ENCODE results near the gene C11orf97.
A peak's percentile ranks its signal among the peaks of the same experiment; 100 is the strongest.
"Not testable (repeated sequence)": the region's sequence is repeated elsewhere in the genome, so short reads cannot be mapped to it uniquely, and the experiment has no call there.

Gene C11orf97, protein sequence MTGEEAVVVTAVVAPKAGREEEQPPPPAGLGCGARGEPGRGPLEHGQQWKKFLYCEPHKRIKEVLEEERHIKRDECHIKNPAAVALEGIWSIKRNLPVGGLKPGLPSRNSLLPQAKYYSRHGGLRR

GRCh38 chr11:94511932-94512781 is at the start of gene C11orf97:
Gene C11orf97, plus strand, starts transcription at chr11:94512461. Its CDS starts 68 bp downstream, at chr11:94512529.
- DNase-seq = no peak

DNA sequence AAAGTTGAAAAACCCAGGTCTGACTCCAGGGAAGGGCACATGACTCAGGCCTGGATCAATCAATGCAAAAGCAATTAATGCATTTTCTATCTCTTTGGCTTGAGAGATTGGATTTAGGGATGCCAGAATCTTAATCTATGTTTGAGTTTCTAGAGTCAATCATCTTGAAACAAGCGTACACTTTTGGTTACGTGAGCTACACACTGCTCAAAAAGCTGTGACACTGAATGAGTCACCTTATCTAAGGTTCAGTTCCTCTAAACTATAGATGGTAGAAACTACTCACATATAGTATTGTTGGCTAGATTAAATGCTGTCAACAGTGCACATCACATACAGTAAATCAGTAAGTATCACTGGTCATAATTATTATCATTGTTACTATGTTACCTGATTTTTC is 42.8 kb upstream of the C11orf97 start:
- no peak for DNase-seq

DNA sequence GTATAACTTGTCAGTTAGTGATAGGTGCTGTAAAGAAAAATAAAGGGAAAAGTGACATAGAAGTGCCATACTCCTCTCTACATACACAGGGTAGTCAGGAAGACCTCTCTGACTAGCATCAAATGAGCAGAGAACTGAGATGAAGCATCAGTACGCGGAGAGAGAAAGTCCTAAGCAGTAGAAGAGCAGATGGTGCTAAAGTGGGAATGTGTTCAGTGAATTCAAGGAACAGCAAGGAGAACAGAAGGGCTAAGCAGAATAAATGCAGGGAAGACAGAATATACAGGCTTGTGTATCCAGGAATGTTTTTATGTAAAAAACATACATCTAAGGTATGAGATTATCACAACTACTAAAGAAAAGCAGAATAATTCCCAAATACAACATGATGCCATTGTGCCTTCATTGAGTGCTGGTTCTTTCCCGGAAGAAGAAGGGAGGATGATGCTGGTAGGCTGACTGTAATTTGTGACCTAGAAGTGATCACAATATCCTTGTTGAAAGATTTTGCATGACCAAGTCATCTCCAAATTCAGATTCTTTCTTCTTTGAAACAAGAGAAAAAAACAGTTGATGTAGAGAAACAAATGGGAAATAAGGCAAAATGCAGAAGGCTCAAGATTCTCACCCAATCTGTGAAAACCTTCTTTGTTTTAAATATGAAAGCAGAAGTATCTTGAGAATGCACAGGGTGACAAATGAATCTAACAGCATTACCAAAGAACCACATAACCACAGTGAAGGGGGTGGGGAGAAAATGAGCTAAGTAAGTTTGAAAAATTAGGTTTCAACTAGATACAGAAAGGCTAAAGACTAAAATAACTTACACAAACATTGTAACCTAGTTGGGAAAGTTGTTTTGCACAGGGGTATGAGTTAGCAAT is 39.1 kb upstream of the C11orf97 start:
- DNase-seq = no peak

GRCh38 chr11:94477624-94478023 is 34.6 kb upstream of the C11orf97 start:
- no peak for DNase-seq

- DNase-seq = no peak
Measured at GRCh38 chr11:94481342-94481741, 30.9 kb upstream of the C11orf97 start.

DNA sequence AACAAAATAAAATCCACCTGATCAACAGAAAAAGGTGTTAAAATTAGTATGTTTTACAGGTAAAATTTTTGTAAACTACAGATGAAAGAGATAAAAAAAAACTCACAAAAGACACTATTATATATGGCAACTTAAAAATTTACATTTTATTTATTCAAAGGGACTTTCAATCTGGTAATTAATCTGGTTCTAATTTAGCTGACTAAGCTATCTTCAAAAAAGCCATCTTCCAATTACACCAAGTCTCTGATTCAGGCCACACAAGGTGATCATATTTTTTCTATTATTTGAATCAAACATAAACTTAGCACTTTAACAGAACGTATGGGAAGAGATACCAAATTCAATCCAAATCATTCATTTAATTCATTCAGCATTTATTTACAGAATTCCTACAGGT is 26.2 kb upstream of the C11orf97 start:
- no peak for DNase-seq

- DNase-seq = peak; percentile 98
Measured at GRCh38 chr11:94493281-94494125, 18.8 kb upstream of the C11orf97 start, which contains the start of the genes ANKRD49 and MRE11. Gene ANKRD49, plus strand, starts transcription at chr11:94493984. Its CDS starts 2,710 bp downstream, at chr11:94496694. Gene MRE11, minus strand, starts transcription at chr11:94493844. Its CDS starts 1,043 bp downstream, at chr11:94492801.

DNA sequence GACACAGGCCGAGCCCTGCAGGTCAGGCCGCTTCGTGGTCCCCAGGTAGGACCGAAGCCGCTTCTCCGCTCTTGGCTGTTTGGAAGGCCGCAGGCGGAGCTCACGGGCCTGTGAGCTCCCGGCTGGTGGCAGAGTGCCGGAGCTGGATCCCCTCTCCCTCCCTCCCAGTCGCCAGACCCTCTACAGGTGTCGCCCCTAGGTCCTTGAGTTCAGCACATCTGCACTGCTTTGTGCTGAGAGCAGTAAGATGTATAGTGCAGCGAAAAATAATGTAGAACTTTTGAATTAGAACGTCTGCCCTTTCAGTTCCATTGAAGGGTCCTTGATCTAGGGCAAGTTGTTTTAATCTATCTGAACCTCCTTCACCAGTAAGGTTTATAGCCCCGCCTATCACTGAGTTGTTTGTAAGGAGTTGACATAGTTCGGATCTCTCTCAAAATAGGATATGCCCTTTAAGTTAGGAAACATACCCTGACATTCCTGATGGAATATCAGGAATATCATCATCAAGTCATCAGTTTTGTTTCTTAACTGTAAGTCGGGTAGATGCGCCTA is 18.1 kb upstream of the C11orf97 start:
- no peak for DNase-seq

DNA sequence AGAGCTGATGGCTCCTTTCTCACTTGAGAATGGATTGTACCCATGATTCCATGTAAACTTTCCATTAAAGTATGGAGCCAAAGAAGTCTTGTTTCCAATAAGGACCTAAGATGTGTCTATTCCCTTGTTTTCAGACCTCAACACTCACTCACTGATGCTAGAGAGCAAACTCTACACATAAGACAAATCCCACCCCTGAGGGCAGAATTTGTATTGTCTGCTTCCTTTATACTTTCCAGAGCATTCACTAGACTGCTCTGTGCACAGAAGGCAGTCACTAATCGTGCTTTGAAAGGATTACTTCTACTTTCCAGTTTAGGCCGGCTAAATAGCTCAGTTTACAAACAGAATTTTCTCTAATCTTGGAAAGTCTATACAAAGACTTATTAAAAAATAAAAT is 12.1 kb upstream of the C11orf97 start:
- no peak for DNase-seq

GRCh38 chr11:94501522-94501921 is 10.7 kb upstream of the C11orf97 start:
- DNase-seq = no peak

DNA sequence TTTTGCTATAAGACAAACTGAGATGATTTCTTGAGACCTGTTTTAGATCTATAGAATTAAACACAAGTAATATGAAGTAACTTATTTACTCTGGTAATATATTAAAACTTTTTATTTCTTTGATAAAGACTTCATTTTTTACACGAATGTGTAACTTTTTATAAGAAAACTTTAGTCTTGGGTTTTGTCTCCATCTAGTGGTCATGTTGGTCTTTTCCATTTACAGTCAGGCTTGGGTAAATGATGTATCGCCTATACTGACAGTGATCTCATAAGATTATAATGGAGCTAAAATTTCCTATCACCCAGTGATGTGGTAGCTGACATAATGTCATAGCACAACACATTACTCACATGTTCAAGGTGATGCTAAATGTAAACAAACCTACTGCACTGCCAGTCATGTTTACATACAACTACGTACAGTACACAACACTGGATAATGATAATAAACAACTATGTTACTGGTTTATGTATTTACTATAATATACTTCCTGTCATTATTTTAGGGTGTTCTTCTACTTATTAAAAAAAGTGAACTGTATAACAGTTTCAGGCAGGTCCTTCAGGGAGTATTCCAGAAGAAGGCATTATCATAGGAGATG is 7.5 kb upstream of the C11orf97 start:
- peak; percentile 19 for DNase-seq

- not testable (repeated sequence) for DNase-seq
Measured at GRCh38 chr11:94506513-94506912, 5.7 kb upstream of the C11orf97 start.

DNA sequence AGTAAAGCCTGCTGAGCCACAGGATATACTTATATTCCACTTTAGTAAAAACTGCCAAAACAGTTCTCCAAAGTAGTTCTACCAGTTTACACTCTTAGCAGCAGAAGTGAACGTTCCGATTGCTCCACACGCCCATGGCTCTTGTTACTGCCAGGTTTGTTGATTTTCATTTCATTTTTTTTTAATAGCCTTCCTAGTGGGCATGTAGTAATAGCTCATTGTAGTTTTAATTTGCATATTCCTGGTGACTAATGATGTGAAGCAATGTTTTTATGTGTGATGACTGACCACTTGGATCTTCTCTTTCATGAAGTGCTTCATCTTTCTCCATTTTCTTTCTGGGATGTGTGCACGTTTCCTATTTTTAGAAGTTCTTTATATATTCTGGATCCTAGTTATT is 4.8 kb upstream of the C11orf97 start:
- no peak for DNase-seq

DNA sequence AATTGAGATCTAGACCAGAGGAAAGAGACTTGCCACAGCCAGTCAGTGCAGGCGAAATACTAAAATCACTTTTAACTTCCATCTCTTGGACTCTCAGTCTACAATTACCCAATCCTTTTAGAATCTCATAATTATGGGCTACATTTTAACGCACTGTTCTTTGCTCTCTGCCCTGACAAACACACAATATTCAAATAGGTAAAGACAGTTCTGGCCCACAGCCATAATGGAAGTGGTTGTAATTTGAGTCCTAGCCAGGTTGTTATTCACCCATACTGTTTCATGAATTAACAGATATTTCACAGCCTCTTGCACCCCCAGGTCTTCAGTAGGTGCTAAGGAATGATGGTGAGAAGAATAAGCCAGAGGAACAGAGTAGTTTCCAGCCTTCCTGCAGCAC is 830 bp downstream of the C11orf97 start:
- DNase-seq = peak; percentile 61

DNA sequence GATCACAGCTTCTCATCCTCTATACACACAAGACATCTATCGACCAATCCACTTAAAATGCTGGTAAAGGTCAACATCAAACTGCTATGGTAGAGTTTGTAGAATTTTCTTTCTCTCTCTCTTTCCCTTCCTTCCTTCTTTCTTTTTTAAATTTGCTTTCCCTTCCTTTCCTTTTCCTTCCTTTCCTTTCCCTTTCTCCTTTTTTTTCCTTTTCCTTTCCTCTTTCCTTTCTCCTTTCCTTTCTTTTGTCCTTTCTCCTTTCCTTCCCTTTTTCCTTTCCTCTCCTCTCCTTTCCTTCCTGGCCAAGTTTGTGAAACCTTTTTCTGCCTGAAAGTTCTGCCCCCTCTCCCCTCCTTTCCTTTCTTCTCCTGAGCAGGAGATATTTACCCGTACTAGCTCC is 3.1 kb downstream of the C11orf97 start:
- DNase-seq = no peak

DNA sequence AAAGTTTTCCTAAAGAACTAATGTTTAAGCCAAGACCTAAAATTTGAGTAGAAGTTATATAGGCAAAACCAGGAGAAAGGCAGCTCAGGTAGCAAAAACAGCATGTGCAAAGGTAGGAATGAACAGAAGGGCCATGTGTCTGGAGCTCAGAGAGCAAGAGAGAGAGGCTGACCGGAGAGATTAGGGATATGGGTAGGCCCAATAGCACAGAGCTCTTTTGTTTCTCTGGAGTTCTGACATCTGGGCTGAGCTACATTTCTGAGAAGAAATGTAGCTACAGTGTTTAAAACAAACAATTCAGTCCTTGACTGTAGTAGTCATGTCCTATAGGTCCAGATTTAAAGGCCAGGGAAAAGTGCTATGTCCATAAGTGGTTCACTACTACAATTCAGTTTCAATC is 4.5 kb downstream of the C11orf97 start:
- no peak for DNase-seq

DNA sequence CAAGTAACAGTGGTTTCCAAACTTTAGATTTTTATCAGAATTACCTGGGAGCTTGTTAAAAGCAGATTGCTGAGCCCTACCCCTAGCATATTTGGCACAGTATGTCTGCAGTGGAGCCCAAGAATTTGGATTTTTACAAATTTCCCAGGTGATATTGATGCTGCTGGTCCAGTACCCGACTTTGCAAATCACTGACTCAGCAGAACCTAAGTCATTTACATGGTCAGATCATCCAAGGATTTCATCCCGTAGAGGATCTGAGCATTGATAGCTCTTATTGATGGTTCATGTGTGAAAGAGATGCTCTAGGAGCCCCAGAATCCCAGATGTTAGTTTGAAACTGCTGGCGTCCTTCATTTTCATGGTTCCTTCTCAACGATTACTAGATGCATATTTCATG is 6.0 kb downstream of the C11orf97 start:
- no peak for DNase-seq

- no peak for DNase-seq
Measured at GRCh38 chr11:94519478-94520084, 7.3 kb downstream of the C11orf97 start.

GRCh38 chr11:94521684-94522083 is 9.4 kb downstream of the C11orf97 start:
- DNase-seq = no peak

DNA sequence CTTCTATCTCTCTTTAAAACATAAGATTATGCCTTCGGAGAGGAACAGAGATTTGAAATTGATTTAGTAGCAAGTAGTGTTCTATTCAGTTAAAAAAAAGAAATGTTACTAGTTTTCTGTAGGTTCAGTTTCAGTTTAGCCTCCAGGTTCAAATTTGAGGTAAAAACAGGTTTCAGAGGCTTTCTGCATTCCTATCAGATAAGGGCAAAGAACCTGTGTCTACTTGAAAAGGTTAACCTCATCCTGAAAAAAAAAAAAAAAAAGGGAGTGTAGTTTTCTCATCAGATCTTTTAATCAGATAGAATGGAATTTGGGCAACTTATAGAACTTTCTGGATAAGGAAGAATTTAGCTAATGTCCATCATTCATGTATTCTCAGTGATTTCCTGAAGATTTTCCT is 12.1 kb downstream of the C11orf97 start:
- DNase-seq = no peak
